WERI-Rb-1 (cell line): ENCODE results near the gene SCN4B.

ENCODE experiments used
- DNase-seq: peaks from one replicate; pipeline ENCODE4 v3.0.0-alpha.2; 2020
- H3K27ac ChIP-seq: fragments of 250-450 bp; sonication (Bioruptor Pico); 2 replicates; pipeline ENCODE4 v1.5.1; 2020; ENCODE audit warnings: mild to moderate bottlenecking, moderate library complexity
- H3K27me3 ChIP-seq: fragments of 250-450 bp; sonication (Bioruptor Pico); 2 replicates; pipeline ENCODE4 v1.5.1; 2021; ENCODE audit warnings: mild to moderate bottlenecking, low read depth, moderate library complexity; ENCODE audit not compliant: insufficient read depth, severe bottlenecking
- H3K36me3 ChIP-seq: fragments of 250-450 bp; sonication (Bioruptor Pico); 2 replicates; pipeline ENCODE4 v1.5.1; 2020; ENCODE audit warnings: mild to moderate bottlenecking, moderate library complexity
- H3K4me3 ChIP-seq: 2 replicates; pipeline ENCODE4 v1.5.1; 2011; ENCODE audit warnings: low read depth, mild to moderate bottlenecking, control low read depth, low read length
- H3K9me3 ChIP-seq: fragments of 250-450 bp; sonication (Bioruptor Pico); 2 replicates; pipeline ENCODE4 v1.5.1; 2021; ENCODE audit warnings: mild to moderate bottlenecking, moderate library complexity; ENCODE audit not compliant: severe bottlenecking
- CTCF ChIP-seq: IDR thresholded peaks from 2 replicates; pipeline ENCODE4 v1.5.1; 2011; ENCODE audit warnings: low read depth, mild to moderate bottlenecking, control low read depth, inconsistent platforms, low read length

Gene SCN4B

GRCh38 chr11:118170231-118170630, 17.6 kb upstream of the SCN4B start:
- no peaks in the 10 kb centered on the region for H3K36me3 ChIP-seq
- no peaks in the 10 kb centered on the region for H3K9me3 ChIP-seq
- H3K27me3 ChIP-seq = no peaks in the 10 kb centered on the region
- H3K27ac ChIP-seq = no peak overlapping the region
- no peak for TF ChIP-seq CTCF
- no peak overlapping the region for H3K4me3 ChIP-seq
- no peak for DNase-seq

GRCh38 chr11:118169300-118170140, 16.9 kb upstream of the SCN4B start:
- Histone ChIP-seq H3K27me3 (no peaks in the 10 kb centered on the region), H3K27ac (no peak overlapping the region), H3K36me3 (no peaks in the 10 kb centered on the region), H3K4me3 (no peak overlapping the region), H3K9me3 (no peaks in the 10 kb centered on the region)
- no peak for TF ChIP-seq CTCF
- no peak for DNase-seq

GRCh38 chr11:118168751-118169150, 16.1 kb upstream of the SCN4B start:
- Histone ChIP-seq H3K9me3 (no peaks in the 10 kb centered on the region), H3K27me3 (no peaks in the 10 kb centered on the region), H3K36me3 (no peaks in the 10 kb centered on the region)

GRCh38 chr11:118168316-118168715, 15.7 kb upstream of the SCN4B start:
- Histone ChIP-seq H3K4me3 (no peak overlapping the region), H3K27ac (no peak overlapping the region), H3K36me3 (no peaks in the 10 kb centered on the region), H3K27me3 (no peaks in the 10 kb centered on the region), H3K9me3 (no peaks in the 10 kb centered on the region)
- no peak for DNase-seq
- no peak for TF ChIP-seq CTCF

More at GRCh38 chr11:118168751-118169150, 16.1 kb upstream of the SCN4B start:
- DNase-seq = no peak
- TF ChIP-seq CTCF = no peak
- Histone ChIP-seq H3K27ac (no peak overlapping the region), H3K4me3 (no peak overlapping the region)

GRCh38 chr11:118167906-118168305, 15.3 kb upstream of the SCN4B start:
- no peaks in the 10 kb centered on the region for H3K9me3 ChIP-seq
- H3K27ac ChIP-seq = no peak overlapping the region
- H3K36me3 ChIP-seq = no peaks in the 10 kb centered on the region
- no peak for TF ChIP-seq CTCF
- no peaks in the 10 kb centered on the region for H3K27me3 ChIP-seq
- H3K4me3 ChIP-seq = no peak overlapping the region
- DNase-seq = no peak

- no peak for DNase-seq
- Histone ChIP-seq H3K27me3 (no peaks in the 10 kb centered on the region), H3K9me3 (no peaks in the 10 kb centered on the region), H3K27ac (no peak overlapping the region), H3K36me3 (no peaks in the 10 kb centered on the region), H3K4me3 (no peak overlapping the region)
- no peak for TF ChIP-seq CTCF
These were observed 14.6 kb upstream of the SCN4B start for GRCh38 chr11:118167253-118167652.
